Middle frontal gyrus (tissue), 1 donor: ENCODE results near the gene CFAP410.

Experiments used
- DNase-seq: peaks from one replicate; pipeline ENCODE4 v3.0.0-alpha.2; 2015; ENCODE audit warnings: low spot score; ENCODE audit errors: extremely low spot score

The CFAP410 gene

GRCh38 chr21:44331650-44332307 is 7.4 kb downstream of the CFAP410 start:
- DNase-seq: no peak

- no peak for DNase-seq
Observed at GRCh38 chr21:44331209-44331608, 8.0 kb downstream of the CFAP410 start.

GRCh38 chr21:44330698-44331097 is 8.5 kb downstream of the CFAP410 start:
- no peak for DNase-seq

- no peak for DNase-seq
Observed at GRCh38 chr21:44329971-44330681, 9.1 kb downstream of the CFAP410 start.

- no peak for DNase-seq
Observed at GRCh38 chr21:44329086-44329889, 9.9 kb downstream of the CFAP410 start.

- no peak for DNase-seq
Observed at GRCh38 chr21:44328242-44328895, 10.8 kb downstream of the CFAP410 start.

GRCh38 chr21:44327603-44327974 is 11.6 kb downstream of the CFAP410 start:
- DNase-seq: no peak

GRCh38 chr21:44326716-44327602 is 12.2 kb downstream of the CFAP410 start:
- DNase-seq: no peak

- DNase-seq: no peak
Observed at GRCh38 chr21:44326272-44326647, 12.9 kb downstream of the CFAP410 start.

- DNase-seq: no peak
Observed at GRCh38 chr21:44325386-44326271, 13.6 kb downstream of the CFAP410 start.

- DNase-seq: no peak
Observed at GRCh38 chr21:44324854-44325107, 14.4 kb downstream of the CFAP410 start.

GRCh38 chr21:44324106-44324853 is 14.9 kb downstream of the CFAP410 start:
- DNase-seq: no peak

- no peak for DNase-seq
Observed at GRCh38 chr21:44323591-44323990, 15.6 kb downstream of the CFAP410 start.

- no peak for DNase-seq
Observed at GRCh38 chr21:44322621-44323325, 16.4 kb downstream of the CFAP410 start.

- DNase-seq: no peak
Observed at GRCh38 chr21:44321846-44322450, 17.2 kb downstream of the CFAP410 start.

GRCh38 chr21:44320847-44321246 is 18.3 kb downstream of the CFAP410 start:
- DNase-seq: no peak

GRCh38 chr21:44319407-44320065 is 19.7 kb downstream of the CFAP410 start:
- no peak for DNase-seq
